Left ventricle myocardium superior (tissue), 1 donor: Measurements from ENCODE around the gene ADCY10. TPM values are rescaled to one million over a fixed set of nuclear protein-coding genes. Genes with fewer than 3 reads are reported as not detected.
"Not testable (repeated sequence)": the region's sequence is repeated elsewhere in the genome, so short reads cannot be mapped to it uniquely, and the experiment has no call there.

Experiments used
- ATAC-seq: fragments of 200-7000 bp; cut with Tn5 transposase; one replicate; pipeline ENCODE4 v1.9.1; 2020; ENCODE audit warnings: mild to moderate bottlenecking, moderate library complexity
- DNase-seq: peaks from one replicate; pipeline ENCODE4 v3.0.0-alpha.2; 2020
- intact Hi-C: fragments of 100-400 bp; cut with micrococcal nuclease; formaldehyde crosslinking; loops from one replicate; pipeline ENCODE4 v1.11.0; 2022
- total RNA-seq: library from RNA; stranded (reverse); fragmentation: NEBNext Ultra II Directional; extraction: Animal tissue kit (Norgen Biotek cat#: 25700); gene quantifications from one replicate; pipeline ENCODE4 v1.2.1, GENCODE V29; 2021
- donor health status: DM: no; HTN: yes; CAD: no; lungs with severe emphysema.

ADCY10 gene
- total RNA-seq, 1 donor from 2014 or later: 0.47 TPM

GRCh38 chr1:167898578-167899222 lies 15.2 kb downstream of the ADCY10 start:
- no peak for ATAC-seq

GRCh38 chr1:167893798-167894197 lies 20.1 kb downstream of the ADCY10 start:
- intact Hi-C loops: no loop called here
- DNase-seq: no peak
- ATAC-seq: no peak

More at GRCh38 chr1:167898578-167899222, 15.2 kb downstream of the ADCY10 start:
- DNase-seq: no peak
- intact Hi-C loops: no loop called here

- intact Hi-C loops: no loop called here
- DNase-seq: no peak
- ATAC-seq: peak; percentile 85
Observed at GRCh38 chr1:167890400-167890799, 23.5 kb downstream of the ADCY10 start.

GRCh38 chr1:167887187-167887586 lies 26.7 kb downstream of the ADCY10 start:
- DNase-seq, ATAC-seq, intact Hi-C loops: not testable (repeated sequence)

- ATAC-seq: no peak
- no peak for DNase-seq
- intact Hi-C loops: no loop called here
Observed at GRCh38 chr1:167882376-167882775, 31.6 kb downstream of the ADCY10 start.

- intact Hi-C loops: no loop called here
- no peak for DNase-seq
- ATAC-seq: no peak
Observed at GRCh38 chr1:167881786-167882185, 32.1 kb downstream of the ADCY10 start.

GRCh38 chr1:167881069-167881468 lies 32.9 kb downstream of the ADCY10 start:
- ATAC-seq (no peak), DNase-seq (no peak)
- intact Hi-C loops: no loop called here

DNA sequence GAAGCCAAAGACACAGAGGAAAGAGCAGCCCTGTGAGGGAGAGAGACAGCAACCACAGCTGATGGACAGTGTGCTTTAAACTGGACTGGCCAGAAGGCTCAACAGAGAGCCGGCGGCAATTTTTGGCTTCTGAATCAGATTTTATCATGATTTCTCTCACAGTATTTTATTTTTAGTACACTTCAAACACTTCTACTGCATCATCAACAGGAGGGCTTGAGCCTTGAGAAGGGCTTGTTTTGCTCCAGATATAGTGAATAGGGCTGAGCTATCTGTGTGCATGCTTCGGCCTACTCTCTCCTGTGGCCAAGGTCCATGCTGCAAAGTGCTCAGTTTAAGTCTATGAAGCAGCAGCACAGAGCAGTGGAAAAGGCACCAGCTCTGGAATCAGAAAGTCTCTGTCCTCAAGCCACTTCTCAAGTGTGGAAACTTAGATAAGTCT lies 33.3 kb downstream of the ADCY10 start:
- intact Hi-C loops: no loop called here
- DNase-seq (no peak), ATAC-seq (peak; percentile 76)

- ATAC-seq (no peak), DNase-seq (no peak)
- intact Hi-C loops: no loop called here
Observed at GRCh38 chr1:167879508-167879907, 34.4 kb downstream of the ADCY10 start.

DNA sequence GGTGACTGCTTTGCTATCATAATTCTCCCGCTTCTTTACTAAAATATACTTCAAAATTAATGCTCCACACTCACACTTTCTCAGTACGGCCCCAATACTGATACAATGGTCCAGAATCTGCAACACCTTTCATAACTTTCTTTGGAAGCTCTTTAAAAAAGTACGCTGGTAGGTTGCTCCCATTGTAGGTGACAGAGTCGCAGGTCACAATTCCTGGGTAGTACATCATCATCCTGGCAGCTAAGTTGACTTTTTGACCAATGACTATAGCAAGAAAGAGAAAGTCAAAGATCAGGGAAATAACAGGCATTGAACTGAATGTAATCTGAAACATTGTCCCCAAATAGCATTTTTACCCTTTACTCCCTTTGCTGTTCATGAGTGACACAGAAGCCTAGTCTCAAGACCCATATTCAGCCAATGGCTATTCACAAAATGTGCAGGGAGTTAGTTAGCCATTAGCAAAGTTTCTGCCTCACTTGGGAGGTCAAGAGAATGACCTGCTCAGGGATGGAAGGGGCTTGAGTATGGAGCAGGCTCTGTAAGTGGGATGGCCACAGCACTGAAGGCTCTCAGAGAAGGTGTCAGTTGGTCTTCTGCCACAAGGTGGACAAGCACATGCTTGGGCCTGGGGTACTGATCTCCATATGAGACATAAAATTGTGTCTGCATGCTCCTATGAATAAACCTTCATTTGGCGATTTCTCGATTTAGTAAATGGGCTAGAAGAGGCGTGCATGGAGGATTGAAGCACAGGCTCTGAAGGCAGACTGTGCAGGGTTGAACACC lies 35.4 kb downstream of the ADCY10 start:
- ATAC-seq (no peak), DNase-seq (no peak)
- intact Hi-C loops: no loop called here

DNA sequence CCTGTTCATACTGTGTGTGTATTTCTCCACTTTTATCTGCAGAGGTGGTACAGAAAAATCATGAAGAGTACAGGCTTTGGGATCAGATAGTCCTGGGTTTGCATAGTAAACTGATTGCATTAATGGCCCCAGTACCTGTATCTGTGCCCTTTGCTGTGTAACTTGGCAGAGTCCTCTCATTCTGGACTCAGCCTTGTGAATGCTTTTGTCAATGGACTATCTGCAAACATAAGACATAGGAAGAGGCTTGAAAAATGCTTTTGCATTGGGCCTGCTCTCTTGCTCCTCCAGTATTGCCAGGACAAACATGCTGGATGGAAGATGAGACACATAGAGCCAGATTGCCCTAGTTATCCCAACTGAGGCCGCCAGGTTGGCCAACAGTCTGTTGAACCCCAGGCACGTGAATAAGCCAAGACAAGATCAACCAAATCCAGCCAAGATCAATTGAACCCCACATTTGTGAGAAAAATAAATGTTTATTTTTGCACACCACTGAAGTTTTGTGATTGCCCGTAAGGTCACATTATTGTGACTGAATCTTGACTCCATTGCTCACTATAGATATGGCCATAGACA lies 37.2 kb downstream of the ADCY10 start:
- intact Hi-C loops: no loop called here
- DNase-seq (no peak), ATAC-seq (no peak)

DNA sequence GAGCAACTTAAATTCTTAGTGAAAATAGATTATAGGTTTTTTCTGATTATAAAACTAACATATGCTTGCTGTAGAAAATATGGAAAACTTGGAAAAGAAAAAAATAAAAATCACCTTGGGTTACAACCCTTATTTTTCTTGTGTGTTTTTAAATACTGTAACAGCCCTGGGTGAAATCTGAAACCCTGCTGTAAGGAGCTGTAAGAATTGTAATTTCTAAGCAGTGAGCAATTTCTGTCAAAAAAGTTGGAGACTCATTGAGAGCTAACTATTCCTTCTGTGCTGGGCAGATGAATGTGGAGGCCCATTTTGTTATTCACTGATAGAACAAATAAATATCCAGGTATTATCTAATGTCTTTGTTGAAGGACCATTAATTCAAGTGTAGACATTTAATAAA lies 42.6 kb downstream of the ADCY10 start:
- DNase-seq (no peak), ATAC-seq (no peak)
- intact Hi-C loops: no loop called here

DNA sequence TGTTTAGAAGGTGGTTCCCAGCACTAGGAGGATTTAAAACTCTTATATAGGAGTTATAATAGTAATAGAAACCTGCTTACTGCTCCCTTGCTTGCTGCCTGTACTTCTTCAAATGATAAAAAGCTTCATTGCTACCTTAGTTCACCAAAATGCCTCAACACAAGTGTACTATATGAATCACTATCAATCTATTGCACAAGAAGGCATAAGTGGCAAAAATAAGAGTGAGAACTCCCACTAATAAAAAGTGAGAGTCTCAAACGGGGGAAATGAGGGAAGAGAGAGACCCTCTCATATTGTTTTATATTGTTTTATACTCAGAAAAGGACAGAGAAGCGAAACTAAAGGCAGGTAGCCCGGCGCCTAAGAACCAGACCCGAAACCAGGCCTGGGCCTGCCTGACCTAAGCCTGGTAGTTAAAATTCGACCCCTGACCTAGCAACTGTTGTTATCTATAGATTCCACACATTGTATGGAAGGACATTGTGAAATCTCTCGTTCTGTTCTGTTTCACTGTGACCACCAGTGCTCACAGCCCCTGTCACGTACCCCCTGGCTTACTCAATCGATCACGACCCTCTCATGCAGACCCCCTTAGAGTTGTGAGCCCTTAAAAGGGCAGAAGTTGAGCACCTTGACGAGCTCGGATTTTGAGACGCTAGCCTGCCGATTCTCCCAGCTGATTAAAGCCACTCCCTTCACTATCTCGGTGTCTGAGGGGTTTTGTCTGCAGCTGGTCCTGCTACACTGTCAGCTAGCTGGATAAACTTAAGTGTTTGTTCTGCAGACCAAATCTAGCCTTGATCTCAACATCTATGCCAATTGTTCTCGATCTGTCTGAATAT lies 44.6 kb downstream of the ADCY10 start:
- ATAC-seq, DNase-seq, intact Hi-C loops: not testable (repeated sequence)

DNA sequence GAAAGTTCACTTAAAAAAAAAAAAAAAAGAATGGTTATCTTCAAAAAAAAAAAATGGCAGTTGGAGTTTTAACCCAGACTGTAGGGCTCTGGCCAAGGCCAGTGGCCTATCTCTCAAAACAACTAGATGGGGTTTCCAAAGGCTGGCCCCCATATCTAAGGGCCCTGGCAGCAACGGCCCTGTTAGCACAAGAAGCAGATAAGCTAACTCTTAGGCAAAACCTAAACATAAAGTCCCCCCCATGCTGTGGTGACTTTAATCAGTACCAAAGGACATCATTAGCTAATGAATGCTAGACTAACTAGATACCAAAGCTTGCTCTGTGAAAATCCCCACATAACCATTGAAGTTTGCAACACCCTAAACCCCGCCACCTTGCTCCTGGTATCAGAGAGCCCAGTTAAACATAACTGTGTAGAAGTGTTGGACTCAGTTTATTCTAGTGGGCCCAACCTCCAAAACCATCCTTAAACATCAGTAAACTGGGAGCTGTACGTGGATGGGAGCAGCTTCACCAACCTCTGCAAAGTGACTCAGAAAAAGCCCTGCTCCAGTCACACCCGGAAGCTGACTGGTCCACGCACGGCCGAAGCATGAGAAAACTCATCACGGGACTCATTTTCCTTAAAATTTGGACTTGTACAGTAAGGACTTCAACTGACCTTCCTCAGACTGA lies 47.1 kb downstream of the ADCY10 start:
- ATAC-seq, intact Hi-C loops, DNase-seq: not testable (repeated sequence)

DNA sequence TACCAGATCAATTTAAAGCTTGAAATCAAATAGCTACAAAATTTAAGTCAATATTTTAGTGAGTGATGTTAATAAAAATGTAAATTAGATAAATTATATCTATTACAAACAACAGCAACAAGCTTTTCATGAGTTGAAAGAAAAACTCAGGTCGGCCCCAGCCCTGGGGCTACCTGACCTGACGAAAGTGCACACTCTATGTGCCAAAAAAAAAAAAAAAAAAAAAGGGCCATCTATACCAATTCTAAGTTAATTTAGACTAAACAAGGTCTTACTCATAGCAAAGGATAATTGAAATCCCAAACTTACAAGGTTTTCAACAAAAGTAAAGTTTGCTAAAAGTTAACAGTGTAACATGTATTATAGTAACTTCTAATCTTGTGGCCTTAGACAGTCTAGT lies 47.6 kb downstream of the ADCY10 start:
- intact Hi-C loops, DNase-seq: not testable (repeated sequence)

GRCh38 chr1:167865804-167866308 lies 48.1 kb downstream of the ADCY10 start:
- intact Hi-C loops, DNase-seq, ATAC-seq: not testable (repeated sequence)

More for the DNA sequence above, 47.6 kb downstream of the ADCY10 start:
- ATAC-seq: not testable (repeated sequence)

DNA sequence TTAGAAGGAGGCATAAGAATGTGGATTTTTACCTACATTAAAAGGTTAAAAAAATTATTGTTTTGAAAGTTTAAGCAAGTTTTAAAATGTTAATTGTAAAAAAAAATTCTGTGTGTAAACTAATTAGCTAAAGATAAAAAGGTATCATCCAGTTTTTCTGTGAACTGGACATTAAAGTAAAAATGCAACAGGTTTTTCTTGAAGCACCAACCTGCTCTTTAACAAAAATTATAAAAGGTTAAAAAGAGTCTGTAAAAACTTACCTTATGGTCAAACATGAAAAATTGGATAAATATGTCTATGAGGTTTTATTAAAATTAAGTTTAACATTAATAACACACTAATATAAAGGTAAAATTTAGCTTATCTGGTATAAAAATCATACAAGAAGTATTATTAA lies 48.7 kb downstream of the ADCY10 start:
- DNase-seq, ATAC-seq, intact Hi-C loops: not testable (repeated sequence)

DNA sequence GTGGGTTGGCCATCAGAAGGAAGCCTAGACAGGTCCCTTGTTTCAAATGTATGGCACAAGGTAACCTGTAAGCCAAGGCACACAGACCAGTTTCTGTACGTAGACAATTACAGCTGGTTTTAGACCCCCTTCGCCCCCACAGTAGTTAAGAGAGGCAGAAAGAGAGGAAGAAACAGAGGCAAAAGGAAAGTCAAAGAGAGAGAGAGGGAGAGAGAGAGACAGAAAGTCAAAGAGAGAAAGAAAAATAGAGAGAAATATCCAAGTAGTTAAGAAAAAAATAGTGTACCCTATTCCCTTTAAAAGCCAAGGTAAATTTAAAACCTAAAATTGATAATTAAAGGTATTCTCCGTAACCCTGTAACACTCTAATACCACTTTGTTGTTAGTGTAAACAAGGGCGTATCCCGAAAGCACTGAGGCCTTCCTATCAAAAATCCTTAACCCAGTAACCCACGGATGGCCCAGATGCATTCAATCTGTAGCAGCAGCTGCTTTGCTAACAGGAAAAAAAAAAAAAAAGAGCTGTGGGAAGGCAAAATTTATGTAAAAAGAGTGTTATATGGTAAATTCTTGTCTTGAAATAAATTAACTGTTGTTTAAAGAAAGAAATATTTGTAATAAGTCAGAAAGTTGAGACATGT lies 49.4 kb downstream of the ADCY10 start:
- DNase-seq: no peak
- intact Hi-C loops: no loop called here
- no peak for ATAC-seq
